HFFc6 (cell line): ENCODE results near the gene FAM13B. TPM values are rescaled to one million over a fixed set of nuclear protein-coding genes. Genes with fewer than 3 reads are reported as not detected.
"Not testable (repeated sequence)": the region's sequence is repeated elsewhere in the genome, so short reads cannot be mapped to it uniquely, and the experiment has no call there.

Experiments used
- DNase-seq: peaks from one replicate; pipeline ENCODE4 v3.0.0-alpha.2; 2018
- H3K27ac Mint-ChIP-seq: 2 replicates; pipeline ENCODE4 v1.8.0; 2020; ENCODE audit warnings: mild to moderate bottlenecking, mixed read lengths
- H3K27me3 Mint-ChIP-seq: 2 replicates; pipeline ENCODE4 v1.8.0; 2021; ENCODE audit warnings: mild to moderate bottlenecking, moderate library complexity, mixed read lengths; ENCODE audit not compliant: insufficient read depth
- H3K36me3 Mint-ChIP-seq: 2 replicates; pipeline ENCODE4 v1.8.0; 2021; ENCODE audit warnings: low read depth, mixed read lengths
- H3K4me1 Mint-ChIP-seq: 2 replicates; pipeline ENCODE4 v1.8.0; 2020; ENCODE audit warnings: low read depth, mixed read lengths
- H3K4me3 Mint-ChIP-seq: 2 replicates; pipeline ENCODE4 v1.8.0; 2020; ENCODE audit warnings: mild to moderate bottlenecking, moderate library complexity, mixed read lengths
- H3K9me3 Mint-ChIP-seq: 2 replicates; pipeline ENCODE4 v1.8.0; 2020; ENCODE audit warnings: mild to moderate bottlenecking, mixed read lengths
- CTCF ChIP-seq: fragments of 200-600 bp; sonication (generic); IDR thresholded peaks from 2 replicates; pipeline ENCODE4 v1.5.0; 2021; ENCODE audit warnings: antibody characterized with exemption, mild to moderate bottlenecking
- total RNA-seq, 6 experiments: library from RNA; stranded (reverse); fragmentation: NEBNext Ultra II Directional; extraction: Animal tissue kit (Norgen Biotek cat#: 25700); gene quantifications; 2 replicates in 1 of 6; 3 replicates in 5 of 6; pipeline ENCODE4 v1.2.3, GENCODE V29; 2021

FAM13B gene
- total RNA-seq, 6 experiments from 2014 or later, result 27.5 to 38.2 (median 31.8) TPM

- H3K4me1 Mint-ChIP-seq, result peaks cover 59% of the 10 kb centered on the region
- H3K4me3 Mint-ChIP-seq, result peak overlapping the region; percentile 97
- TF ChIP-seq CTCF, result 0 out of 2 replicates have a peak, but pooled peaks have one; percentile 9
- peaks cover 2% of the 10 kb centered on the region for H3K27me3 Mint-ChIP-seq
- DNase-seq, result peak; percentile 41
- peak overlapping the region; percentile 94 for H3K27ac Mint-ChIP-seq
- no peaks in the 10 kb centered on the region for H3K9me3 Mint-ChIP-seq
- peaks cover 11% of the 10 kb centered on the region; the same call in 1 of the 2 replicates for H3K36me3 Mint-ChIP-seq
These were observed 779 bp downstream of the FAM13B start for GRCh38 chr5:138032028-138032571.

GRCh38 chr5:138029944-138030343, 2.9 kb downstream of the FAM13B start:
- peaks cover 2% of the 10 kb centered on the region for H3K27me3 Mint-ChIP-seq
- peaks cover 61% of the 10 kb centered on the region for H3K4me1 Mint-ChIP-seq
- DNase-seq, result no peak
- no peak overlapping the region for H3K4me3 Mint-ChIP-seq
- H3K9me3 Mint-ChIP-seq, result no peaks in the 10 kb centered on the region
- no peak for TF ChIP-seq CTCF
- H3K27ac Mint-ChIP-seq, result peak overlapping the region; percentile 2; the same call in 1 of the 2 replicates
- peaks cover 19% of the 10 kb centered on the region; the same call in 1 of the 2 replicates for H3K36me3 Mint-ChIP-seq

DNA sequence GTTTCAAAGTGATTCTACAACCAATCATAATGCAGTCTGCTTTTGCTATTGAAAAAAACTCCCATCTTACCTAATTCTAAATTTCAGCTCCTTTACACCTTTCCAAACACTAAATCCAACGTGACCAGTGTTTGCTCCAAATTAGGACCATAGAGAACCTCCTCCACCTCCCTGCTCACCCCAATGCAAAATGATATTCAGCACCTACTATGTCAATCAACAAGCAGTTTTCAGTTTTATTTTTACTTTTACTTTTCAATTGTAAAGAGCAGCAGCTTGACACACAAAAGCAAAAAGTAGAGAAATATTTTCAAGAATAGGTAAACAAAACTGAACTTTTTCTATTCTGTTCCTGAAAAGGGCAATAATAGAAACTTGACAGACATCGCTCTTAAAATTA, 3.4 kb downstream of the FAM13B start:
- Mint-ChIP-seq H3K27me3 (peaks cover 5% of the 10 kb centered on the region), H3K4me1 (peaks cover 61% of the 10 kb centered on the region), H3K27ac (no peak overlapping the region), H3K9me3 (no peaks in the 10 kb centered on the region), H3K36me3 (peaks cover 19% of the 10 kb centered on the region; the same call in 1 of the 2 replicates), H3K4me3 (no peak overlapping the region)
- DNase-seq, result no peak
- no peak for TF ChIP-seq CTCF

DNA sequence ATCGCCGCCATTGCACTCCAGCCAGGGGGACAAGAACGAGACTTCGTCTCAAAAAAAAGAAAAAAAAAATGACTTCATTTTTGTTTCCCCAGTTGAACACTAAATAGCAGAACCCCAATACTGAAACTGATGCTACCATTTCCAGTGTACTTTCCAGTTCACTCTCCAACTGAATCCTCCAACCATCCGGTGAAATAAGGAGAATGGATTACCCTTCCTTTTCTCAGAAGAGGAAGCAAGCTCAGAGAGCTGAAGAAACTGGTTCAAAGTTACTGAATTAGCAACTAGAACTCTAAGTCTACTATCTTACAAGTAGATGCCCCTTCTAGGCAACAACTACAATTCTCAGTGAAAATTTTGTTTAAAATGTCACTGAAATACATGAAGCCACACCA, 3.9 kb downstream of the FAM13B start:
- H3K27ac Mint-ChIP-seq, result no peak overlapping the region; the same call in 1 of the 2 replicates
- H3K4me1 Mint-ChIP-seq, result peaks cover 61% of the 10 kb centered on the region
- H3K9me3 Mint-ChIP-seq, result no peaks in the 10 kb centered on the region
- DNase-seq, result no peak
- peaks cover 6% of the 10 kb centered on the region for H3K27me3 Mint-ChIP-seq
- peaks cover 19% of the 10 kb centered on the region; the same call in 1 of the 2 replicates for H3K36me3 Mint-ChIP-seq
- no peak for TF ChIP-seq CTCF
- no peak overlapping the region for H3K4me3 Mint-ChIP-seq

- Mint-ChIP-seq H3K4me1 (peaks cover 58% of the 10 kb centered on the region), H3K36me3 (peaks cover 19% of the 10 kb centered on the region; the same call in 1 of the 2 replicates)
- H3K4me3 Mint-ChIP-seq, DNase-seq, H3K9me3 Mint-ChIP-seq, H3K27ac Mint-ChIP-seq, H3K27me3 Mint-ChIP-seq: not testable (repeated sequence)
These were observed 4.5 kb downstream of the FAM13B start for GRCh38 chr5:138028262-138028970.

GRCh38 chr5:138026793-138027192, 6.1 kb downstream of the FAM13B start:
- DNase-seq, H3K9me3 Mint-ChIP-seq, H3K27me3 Mint-ChIP-seq, H3K27ac Mint-ChIP-seq, H3K4me3 Mint-ChIP-seq: not testable (repeated sequence)
- Mint-ChIP-seq H3K36me3 (peaks cover 19% of the 10 kb centered on the region; the same call in 1 of the 2 replicates), H3K4me1 (peaks cover 63% of the 10 kb centered on the region)
